NB4 (cell line): ENCODE data around the gene SETD1B.
"Not testable (repeated sequence)": the region's sequence is repeated elsewhere in the genome, so short reads cannot be mapped to it uniquely, and the experiment has no call there.

ENCODE experiments used
- DNase-seq: peaks from one replicate; pipeline ENCODE4 v3.0.0; 2010; ENCODE audit warnings: low read depth
- H3K4me3 ChIP-seq: one replicate; pipeline ENCODE4 v1.5.1; 2011; ENCODE audit warnings: mild to moderate bottlenecking, low read depth, low read length, moderate library complexity
- CTCF ChIP-seq: IDR thresholded peaks from one replicate; pipeline ENCODE4 v1.5.1; 2012; ENCODE audit warnings: low read depth, low read length
- MYC ChIP-seq: IDR thresholded peaks from 2 replicates; pipeline ENCODE4 v1.6.1; 2011; ENCODE audit warnings: low read depth, low read length
- POLR2A ChIP-seq: IDR thresholded peaks from 2 replicates; pipeline ENCODE4 v1.6.1; 2011; ENCODE audit warnings: mild to moderate bottlenecking; ENCODE audit not compliant: insufficient read length; ENCODE audit errors: extremely low read depth
- TF ChIP-seq, protein P1 (sequence below): IDR thresholded peaks from 2 replicates; pipeline ENCODE4 v1.6.1; 2011; ENCODE audit warnings: low read depth, low read length

Gene SETD1B

DNA sequence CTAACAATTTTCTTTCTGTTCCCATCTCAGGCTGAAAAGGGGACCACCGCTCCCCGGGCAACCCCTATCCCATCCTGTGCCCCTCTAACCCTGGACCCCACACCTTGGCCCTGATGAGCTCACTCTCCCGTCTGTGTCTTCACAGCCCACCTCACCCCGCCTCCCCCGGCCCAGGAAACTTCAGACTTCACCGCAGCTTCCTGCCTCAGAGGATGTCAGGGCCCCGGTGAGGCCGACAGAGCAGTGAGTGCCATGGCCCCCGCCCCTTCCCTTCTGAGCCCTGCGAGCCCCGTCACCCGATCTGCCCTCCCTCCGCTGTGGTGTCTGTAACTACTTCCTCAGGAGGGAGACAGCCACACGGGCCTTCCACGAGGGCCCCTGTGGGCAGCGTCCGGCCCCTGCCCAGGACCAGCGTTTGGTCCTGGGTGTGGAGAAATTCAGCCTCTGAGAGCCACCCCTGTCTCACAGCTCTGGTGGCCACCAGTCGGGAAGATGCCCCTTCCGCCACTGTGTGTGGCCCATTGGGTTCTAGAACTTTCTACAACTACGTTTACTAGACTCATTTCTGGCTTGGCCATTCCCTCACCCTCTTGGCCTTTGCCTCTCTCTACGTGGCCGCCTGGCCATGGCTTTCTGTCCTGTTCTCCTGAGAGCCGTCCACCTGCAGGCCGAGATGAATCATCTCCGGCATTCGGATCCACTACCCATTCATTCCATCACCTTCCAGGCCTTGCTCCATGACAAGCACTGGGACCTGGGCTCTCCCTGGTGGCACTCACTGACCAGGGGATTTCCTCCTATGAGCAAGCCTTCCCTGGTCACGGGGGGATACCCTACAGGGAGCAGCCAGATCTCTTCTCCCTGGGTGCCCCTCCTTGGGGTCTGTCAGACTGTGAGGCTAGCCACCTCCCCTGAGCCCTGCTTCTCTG lies 13.7 kb upstream of the SETD1B start:
- peak; percentile 99 for DNase-seq
- peak overlapping the region; percentile 46 for H3K4me3 ChIP-seq
- TF ChIP-seq POLR2A, result peak; percentile 44
- TF ChIP-seq, protein P1, sequence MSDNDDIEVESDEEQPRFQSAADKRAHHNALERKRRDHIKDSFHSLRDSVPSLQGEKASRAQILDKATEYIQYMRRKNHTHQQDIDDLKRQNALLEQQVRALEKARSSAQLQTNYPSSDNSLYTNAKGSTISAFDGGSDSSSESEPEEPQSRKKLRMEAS, result peak; percentile 81
- TF ChIP-seq CTCF, result no peak
- TF ChIP-seq MYC, result peak; percentile 94

DNA sequence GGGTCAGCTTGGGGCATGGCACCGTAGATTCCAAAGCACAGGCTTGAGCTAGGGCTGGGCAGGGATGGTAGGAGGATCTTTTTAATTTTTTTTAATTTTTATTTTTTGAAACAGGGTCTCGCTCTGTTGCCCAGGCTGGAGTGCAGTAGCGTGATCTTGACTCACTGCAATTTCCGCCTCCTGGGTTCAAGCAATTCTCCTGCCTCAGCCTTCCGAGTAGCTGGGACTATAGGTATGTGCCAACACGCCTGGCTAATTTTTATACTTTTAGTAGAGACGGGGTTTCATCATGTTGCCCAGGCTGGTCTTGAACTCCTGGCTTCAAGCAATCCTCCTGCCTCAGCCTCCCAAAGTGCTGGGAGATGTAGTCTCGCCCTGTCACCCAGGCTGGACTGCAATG lies 13.0 kb upstream of the SETD1B start:
- not testable (repeated sequence) for DNase-seq, H3K4me3 ChIP-seq

- TF ChIP-seq MYC, result no peak
- TF ChIP-seq CTCF, result no peak
- no peak for TF ChIP-seq POLR2A
- TF ChIP-seq, protein P1, result no peak
- peak overlapping the region; percentile 72 for H3K4me3 ChIP-seq
- peak; percentile 43 for DNase-seq
Measured at GRCh38 chr12:121791671-121792551, 11.9 kb upstream of the SETD1B start.

GRCh38 chr12:121792607-121793439 lies 11.0 kb upstream of the SETD1B start:
- TF ChIP-seq CTCF (no peak), POLR2A (no peak), MYC (peak; percentile 30; the same call in 1 of the 2 replicates)
- TF ChIP-seq, protein P1, result no peak
- H3K4me3 ChIP-seq, result peak overlapping the region; percentile 72
- DNase-seq, result peak; percentile 83

DNA sequence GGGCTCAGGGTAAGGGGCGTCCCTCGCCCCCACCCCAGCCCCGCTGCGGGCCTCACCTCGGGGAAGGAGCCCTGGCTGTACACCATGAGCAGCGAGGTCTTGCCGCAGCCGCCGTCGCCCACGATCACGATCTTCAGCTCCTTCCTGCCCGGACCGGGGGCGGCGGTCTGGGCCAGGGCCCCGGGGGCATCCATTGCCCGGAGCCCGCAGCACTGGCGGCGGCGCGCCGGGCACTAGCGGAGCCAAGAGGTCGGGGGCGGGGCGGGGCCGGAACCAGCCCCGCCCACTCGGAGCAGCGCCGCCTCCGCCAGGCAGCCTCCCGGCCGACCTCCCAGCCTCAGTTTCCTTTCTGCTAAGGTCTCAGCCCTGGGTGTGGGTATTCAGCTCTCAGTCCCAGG lies 10.4 kb upstream of the SETD1B start, which contains the start of gene RHOF:
Gene RHOF (minus strand): TSS at position 249 of the 398 bp plus-strand sequence. CDS start 55 bp downstream, at position 194.
- peak; percentile 46 for TF ChIP-seq POLR2A
- TF ChIP-seq, protein P1, result peak; percentile 29; the same call in 1 of the 2 replicates
- TF ChIP-seq MYC, result peak; percentile 63
- no peak for TF ChIP-seq CTCF
- H3K4me3 ChIP-seq, result peak within 1 kb of the TSS; percentile 72
- DNase-seq, result no peak
